HTERT RPE-1 (cell line): Measurements from ENCODE around the gene DNM2.
"Not testable (repeated sequence)": the region's sequence is repeated elsewhere in the genome, so short reads cannot be mapped to it uniquely, and the experiment has no call there.

Source experiments
- in situ Hi-C: fragments of 300-500 bp; cut with MboI; formaldehyde crosslinking; loops from 4 replicates; pipeline ENCODE4 v1.14.3; 2020; ENCODE audit warnings: low sequenced_read_pairs

Gene DNM2

DNA sequence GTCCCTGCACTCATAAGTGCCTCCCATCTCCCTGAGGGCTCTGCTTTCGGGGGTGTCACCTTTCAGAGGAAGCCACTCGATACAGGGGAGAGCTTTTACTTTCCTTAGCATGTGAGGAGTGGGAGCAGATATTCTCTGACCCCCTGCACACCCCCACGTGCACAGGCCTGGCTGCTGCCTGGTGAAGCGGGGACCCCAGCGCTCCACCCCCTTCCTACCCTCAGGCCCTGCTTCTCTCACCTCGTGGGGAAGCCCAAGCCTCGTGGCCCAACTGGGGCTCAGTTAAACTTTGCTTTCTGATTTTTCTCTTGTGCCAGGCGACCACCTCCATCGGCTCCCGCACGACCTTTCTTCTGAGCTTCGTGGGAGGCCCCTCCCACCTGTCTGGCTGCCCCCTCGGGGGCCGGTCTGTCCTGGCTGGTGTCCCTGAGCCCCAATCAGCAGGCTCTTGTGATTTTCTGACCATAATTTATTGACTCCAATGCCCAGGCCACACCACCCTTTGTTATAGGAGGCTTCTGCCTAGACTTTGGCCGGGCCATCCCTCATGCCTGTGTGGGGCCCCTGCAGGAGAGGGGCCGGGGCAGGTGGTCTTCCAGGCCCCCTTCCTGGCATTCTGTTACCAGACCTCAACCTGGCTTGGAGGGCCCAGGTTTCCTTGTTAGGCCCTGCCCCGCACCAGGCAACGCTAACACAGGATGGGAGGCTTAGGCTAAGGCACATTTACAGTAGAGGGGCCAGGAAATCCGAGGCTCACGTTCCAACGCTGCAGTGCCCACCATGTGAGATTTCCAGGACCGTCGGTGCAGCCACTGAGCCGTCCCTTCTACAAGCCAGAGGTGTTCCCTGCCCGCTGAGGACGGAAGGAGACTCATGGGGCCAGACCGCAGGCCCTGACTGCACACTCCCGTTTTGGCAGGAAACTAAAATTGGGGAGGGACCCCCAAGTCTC lies 114.4 kb downstream of the DNM2 start:
- in situ Hi-C loops, result no loop called here

DNA sequence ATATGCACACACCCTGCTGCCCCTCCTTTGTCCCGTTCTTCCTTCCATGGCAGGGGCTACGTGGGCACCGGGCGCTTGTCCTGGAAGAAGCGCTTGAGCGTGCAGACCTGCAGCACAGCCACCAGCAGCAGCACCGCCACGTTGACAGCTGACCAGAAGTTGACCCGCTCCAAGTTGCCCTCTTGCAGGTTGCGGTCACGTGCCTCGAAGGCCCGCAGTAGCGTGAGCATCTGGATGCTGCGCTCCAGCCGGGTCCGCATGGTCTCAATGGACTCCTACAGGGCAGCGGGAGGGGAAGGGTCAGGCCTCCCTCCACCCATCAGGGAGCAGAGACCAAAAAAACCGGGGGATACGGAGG lies 115.0 kb downstream of the DNM2 start:
- in situ Hi-C loops, result no loop called here

DNA sequence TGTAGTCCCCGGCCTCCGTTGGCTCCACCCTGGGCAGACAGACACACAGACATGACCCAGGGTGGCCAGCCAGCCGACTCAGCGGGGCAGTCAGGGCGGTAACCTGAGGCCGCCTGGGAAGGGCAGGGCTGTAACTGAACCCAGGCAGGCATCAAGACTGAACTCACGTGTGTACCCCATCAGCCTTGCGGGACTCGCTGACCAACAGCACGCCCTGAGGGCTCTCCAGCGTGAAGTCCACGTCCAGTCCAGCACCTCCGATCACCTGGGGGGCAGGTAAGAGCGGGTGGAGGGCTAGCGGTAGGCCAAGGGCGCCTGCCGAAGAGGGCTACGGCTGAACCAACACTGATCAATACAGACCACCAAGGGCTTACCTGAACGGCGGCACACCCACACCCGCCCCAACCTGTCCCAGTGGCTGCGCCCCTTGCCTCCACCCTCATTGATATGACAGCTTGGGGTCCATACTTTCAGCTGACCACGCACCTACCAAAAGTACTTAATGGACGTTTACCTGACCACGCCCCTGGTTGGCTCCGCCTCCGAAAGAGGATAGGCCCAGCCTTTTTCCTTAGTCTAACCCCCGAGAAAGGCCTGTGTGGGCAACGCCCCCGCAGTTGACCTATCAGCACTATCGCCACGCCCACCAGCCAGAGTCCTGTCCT lies 117.3 kb downstream of the DNM2 start:
- in situ Hi-C loops, result no loop called here

DNA sequence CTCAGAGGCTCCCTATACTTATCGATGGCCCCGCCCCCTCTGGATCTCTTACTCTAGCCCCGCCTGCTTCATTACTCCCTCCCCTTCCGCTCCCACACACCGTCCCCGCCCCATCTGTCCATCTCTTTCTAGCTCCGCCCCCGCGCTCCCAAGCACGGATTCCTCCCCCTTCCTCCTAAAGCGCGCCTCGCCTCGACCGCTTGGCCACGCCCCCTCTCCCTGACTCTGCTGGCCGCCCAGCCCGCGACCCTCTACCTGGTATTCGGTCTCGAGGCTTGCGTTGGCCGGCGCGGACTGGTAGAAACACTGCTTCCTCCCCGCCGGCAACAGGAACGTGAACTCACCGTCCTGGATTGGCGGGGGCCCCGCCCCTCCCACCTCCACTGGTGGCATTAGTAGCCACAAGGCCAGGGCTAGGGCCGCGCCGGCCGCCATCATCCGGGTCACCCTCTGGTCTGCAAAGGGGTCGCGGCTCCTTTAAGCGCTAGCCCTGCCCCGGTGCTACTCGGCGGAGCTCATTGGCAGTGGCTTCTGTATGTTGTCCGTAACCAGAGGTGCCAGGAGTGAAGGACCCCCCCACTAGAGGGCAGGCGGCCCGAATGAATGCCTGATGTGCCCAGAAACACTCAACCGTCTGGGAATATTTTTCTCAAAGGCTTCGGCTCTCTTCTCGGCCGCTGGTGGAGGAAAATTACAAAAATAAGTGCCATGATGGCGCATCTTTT lies 118.0 kb downstream of the DNM2 start, which contains the start of gene TMED1:
Gene TMED1, minus strand, starts transcription at position 459 of the 725 bp plus-strand sequence. Its CDS starts 21 bp downstream, at position 438.
- in situ Hi-C loops, result no loop called here

DNA sequence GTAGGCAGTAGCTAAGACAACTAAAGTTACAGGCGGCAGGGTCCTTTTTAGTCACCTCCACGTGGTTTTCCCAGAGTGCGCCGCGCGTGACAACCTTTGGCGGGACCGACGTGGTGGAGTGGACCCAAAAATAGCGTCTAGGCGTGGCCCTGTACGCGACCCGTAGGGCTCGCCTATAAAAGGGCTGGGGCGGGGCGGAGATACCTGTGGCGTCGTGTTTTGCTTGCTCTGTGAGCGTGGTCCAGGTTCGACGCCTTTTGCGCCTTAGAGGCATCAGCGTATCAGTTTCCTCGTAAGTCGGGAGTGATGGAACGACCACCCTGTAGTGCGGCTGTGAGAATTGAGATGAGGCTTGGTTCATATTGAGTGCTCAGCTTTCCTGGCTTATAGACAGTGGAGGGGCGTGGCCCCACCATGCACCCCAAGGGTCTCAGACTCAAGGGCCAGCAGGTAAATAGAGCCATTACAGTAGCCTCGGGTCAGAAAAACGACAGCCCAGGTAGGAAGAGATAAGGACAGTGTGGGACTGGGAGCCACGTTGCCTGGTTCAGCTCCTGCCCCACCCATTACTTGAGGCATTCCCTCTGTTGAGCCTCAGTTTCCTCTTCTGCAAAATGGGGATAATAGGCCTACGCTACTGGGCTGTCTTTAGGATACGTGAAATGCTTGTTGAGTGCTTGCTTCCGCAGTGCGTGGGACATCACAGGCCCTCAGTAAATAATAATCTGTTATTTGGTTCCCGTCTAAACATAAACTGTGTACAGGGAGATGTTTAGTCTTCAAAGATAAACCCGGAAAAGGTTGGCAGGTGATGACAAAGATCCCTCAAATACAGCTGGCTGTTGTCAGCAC lies 118.8 kb downstream of the DNM2 start:
- in situ Hi-C loops, result no loop called here

DNA sequence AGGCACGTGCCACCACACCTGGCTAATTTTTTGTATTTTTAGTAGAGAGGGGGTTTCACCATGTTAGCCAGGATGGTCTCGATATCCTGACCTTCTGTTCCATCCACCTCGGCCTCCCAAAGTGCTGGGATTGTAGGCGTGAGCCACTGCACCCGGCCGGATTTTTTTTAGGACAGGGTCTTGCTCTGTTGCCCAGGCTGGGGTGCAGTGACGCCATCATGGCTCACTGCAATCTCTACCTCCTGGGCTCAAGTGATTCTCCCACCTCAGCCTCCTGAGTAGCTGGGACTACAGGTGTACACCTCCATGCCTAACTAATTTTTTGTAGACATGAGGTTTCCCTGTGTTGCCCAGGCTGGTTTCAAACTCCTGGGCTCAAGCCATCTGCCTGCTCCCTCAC lies 119.8 kb downstream of the DNM2 start:
- in situ Hi-C loops, result not testable (repeated sequence)

DNA sequence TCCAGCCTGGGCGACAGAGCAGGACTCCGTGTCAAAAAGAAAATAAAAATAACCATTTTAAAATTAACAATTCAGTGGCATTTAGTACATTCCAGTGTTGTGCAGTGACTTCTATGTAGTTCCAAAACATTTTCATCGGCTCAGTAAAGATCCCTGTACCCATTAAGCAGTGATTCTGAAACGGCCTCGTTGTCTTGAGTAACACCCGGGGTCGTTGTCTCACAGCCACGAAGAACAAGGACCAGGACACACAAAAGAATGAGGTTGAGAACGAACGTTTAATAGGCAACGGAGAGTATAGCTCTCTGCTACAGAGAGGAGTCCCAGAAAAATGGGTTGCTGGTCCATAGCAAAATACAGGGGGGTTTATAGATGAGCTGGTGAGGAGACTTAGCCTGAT lies 120.5 kb downstream of the DNM2 start:
- in situ Hi-C loops, result no loop called here

DNA sequence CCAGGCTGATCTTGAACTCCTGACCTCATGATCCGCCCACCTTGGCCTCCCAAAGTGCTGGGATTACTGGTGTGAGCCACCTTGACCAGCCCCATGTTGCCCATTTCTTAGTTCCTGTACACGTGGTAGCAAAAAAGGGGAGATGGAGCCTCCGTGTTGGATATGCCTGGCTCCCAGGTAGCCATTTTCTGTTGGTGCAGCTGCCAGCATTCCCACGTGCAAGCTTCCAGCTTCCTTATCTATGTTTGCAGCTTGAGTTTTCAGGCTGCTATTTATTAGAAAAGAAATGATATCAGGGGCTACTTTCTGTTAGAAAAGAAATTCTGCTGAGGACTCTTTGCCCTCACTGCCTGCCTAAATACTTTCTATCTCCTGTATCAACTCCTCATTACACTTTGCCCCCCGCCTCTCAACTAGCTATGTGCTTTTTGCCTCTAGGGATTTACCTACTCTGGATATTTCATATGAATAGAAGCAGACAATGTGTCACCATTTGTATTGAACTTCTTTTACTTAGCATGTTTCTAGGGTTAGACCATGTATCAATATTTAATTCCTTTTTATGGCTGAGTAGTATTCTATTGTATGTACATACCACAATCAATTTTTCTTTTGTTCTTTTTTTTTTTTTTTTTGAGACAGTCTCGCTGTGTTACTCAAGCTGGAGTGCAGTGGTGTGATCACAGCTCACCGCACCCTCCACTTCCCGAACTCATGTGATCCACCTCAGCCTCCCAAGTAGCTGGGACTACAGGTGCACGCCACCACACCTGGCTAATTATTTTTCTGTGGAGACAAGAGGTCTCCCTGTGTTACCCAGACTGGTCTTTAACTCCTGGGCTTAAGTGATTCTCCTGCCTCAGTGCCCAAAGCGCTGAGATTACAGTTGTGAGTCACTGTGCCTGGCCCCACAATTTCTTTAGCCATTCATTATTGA lies 121.5 kb downstream of the DNM2 start:
- in situ Hi-C loops, result no loop called here

DNA sequence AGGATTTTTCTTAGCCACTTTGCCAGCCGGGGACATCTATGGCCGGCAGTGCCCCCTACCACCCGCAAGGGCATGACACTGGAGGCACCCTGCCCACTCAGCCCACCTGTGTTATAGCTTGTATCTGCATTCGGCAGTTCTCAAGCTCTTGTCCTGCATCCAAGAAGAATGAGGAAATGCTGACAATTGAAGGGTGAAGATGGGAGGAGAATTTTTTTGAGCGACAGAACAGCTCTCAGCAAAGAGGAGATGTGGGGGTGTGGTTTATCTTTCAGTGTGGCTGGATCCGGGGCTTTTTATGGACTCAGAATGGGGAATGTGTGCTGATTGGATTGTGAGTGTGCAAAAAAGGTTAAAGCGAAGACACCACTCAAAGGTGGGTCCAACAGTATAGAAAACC lies 124.9 kb downstream of the DNM2 start:
- in situ Hi-C loops, result no loop called here

DNA sequence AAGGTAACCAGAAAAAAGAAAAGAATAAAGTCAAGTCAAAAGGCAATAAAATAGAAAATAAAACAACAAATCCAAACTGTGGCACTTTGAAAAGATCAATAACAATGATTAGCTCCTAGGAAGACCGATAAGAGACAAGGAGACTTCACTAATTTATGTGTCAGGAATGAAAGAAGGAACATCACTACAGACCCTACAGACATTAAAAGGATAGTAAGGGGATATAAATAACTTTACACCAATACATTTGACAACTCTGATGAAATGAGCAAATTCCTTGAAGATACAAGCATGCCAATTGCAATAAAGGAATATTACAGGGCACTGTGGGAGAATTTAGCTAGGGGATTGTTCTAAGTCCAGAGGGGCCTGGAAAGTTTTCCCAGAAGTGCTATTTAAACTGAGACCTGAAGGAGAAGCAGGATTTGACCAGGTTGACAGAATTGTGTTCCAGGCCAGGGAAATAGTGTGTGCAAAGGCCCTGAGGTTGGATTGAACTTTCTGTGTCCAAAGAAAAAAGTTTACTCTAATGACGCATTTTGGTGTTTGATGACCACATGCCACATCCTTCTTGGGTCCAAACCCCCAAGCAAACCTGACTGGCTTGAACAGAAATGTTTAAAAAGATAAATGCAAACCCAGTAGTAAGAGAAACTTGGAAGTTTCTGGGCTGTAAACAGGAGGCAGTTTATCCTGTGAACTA lies 128.8 kb downstream of the DNM2 start:
- in situ Hi-C loops, result no loop called here

DNA sequence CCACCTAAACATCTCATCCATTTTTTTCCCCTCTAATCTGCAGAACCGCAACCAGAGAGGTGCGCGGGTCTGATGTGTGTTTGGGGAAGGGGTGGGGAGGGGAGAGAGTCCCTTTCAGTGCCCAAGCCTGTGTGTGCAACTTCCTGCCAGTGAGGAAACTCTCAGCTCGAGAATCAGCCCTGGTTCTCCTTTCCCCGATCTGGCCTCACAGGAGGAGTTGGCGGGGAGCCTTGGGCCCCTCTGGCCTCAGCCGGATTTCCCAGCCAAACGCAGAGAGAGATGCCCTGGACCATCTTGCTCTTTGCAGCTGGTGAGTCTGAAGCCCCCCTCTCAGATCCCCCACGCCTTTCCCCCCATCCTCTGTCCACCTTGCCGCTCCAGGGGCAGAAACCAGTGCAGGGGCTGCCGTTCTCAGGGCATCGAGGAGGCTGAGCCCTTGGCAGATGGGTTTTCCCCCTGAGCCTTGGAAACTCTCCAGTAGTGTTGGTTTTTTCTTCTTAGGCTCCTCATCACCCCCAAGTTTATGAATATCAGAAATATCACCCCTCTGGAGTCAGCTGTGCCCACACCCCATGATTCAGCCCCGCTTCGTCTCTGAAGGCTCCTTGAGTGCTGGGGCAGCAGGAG lies 130.5 kb downstream of the DNM2 start, which contains the start of gene C19orf38:
Gene C19orf38, plus strand, starts transcription at position 186 of the 627 bp plus-strand sequence. Its CDS starts 94 bp downstream, at position 280.
- in situ Hi-C loops, result no loop called here

DNA sequence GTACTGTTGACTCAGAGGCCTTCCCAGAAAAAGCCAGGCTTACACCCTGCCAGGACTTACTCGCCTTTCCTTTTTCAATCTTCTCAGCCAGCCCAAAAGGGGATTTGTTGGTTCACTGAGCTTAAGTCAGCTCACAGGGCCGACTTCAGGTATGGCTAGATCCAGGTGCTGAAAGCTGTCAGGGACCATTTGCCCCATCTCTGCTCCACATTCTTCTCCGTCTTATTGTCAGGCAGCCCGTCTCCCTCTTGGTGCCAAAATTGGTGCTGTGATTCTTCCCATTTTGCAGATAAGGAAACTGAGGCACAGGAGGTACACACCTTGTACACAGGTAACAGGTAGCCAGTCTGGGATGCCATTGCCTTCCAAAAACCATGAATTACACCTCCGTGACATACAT lies 132.8 kb downstream of the DNM2 start:
- in situ Hi-C loops, result no loop called here

DNA sequence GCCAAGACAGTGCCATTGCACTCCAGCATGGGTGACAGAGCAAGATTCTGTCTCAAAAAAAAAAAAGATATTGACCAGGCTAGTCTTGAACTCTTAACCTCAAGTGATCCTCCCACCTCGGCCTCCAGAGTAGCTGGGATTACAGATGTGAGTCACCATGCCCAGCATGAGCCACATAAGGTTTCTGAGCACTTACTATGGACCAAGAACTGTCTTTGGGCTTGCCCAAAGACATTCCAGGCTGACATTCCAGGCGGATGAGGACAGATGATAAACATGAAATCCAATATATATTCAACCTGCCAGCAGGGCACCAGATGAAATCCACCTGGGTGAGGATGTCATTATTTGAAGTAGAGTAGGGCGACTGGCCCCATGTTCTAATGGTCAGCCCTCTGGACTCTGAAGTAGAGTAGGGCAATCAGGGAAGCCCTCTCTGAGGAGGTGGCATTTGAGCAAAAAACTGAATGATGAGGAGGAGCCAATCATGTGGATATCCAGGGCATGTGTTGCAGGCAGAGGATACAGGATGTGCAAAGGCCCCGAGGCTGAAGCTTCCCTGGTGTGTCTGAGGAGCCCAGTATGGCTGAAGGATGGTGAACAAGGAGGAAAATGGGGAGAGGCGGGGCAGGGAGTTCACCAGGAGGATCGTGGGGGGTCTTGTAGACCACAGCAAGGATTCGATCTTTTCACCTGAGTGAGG lies 134.4 kb downstream of the DNM2 start:
- in situ Hi-C loops, result no loop called here

DNA sequence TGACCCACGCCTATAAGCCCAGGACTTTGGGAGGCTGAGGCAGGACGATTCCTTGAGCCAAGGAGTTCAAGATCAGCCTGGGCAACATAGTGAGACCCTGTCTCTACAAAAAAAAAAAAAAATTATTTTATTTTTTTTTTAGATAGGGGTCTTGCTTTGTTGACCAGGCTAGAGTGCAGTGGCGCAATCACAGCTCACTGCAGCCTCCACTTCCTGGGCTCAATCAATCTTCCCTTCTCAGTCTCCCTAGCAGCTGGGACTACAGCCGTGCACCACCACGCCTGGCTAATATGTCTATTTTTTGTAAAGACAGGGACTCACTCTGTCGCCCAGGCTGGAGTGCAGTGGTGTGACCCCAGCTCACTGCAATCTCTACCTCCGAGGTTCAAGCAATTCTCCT lies 135.1 kb downstream of the DNM2 start:
- in situ Hi-C loops, result no loop called here

DNA sequence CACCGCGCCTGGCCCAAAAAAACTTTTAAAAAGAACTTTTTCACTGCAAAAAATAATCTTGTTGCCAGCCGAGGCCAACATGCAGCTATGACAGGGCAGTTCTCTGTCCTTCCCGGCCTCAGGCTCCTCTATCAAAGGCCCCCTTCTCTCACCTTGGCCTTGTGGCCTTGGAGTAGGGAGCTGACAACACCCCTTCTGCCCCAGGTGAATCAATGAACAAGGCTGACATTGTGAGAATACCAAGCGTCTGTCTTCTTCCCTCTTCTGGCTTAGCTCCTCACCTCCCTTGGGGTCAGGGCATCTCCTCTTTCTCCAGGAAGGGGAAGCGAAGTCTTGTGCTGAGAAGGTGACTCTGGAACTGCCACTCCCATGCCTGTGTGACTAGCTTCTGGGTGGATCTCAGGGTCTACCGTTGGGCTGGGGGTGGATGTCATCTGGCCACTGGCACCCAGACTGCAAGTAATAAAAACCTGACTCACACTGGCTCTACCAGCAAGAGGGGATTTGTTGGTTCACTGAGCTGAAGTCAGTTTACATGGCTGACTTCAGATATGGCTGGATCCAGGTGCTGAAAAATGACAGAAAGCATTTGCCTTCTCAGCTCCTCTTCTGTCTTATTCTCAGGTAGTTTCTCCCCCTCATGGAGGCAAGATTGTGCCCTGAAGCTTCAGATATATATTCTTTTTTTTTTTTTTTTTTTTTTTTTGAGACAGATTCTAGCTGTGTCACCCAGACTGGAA lies 136.6 kb downstream of the DNM2 start:
- in situ Hi-C loops, result no loop called here

DNA sequence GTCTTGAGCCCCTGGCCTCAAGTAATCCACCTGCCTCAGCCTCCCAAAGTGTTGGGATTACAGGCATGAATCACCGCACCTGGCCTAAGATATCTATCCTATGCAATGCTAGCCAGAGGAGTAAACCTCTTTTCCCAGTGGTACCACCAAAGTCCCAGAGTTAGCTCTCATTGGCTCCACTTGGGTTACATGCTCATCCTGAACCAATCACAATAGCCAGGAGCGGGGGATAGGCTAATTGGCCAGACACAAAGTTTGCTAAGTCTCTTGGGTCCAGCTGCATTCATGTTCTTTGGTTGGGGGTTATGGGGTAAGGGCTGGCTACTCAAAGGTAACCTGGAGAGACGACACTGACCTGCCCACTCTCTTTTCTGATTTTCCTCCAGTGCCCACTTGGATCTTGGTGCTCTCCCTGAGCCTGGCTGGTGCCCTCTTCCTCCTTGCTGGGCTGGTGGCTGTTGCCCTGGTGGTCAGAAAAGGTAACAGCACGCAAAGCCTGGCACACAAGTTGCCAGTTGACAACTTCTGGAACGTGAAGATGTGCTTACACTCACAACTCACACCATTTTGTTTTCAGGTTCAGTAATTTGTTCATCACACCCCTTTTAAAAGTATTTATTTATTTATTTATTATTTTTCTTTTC lies 138.1 kb downstream of the DNM2 start:
- in situ Hi-C loops, result no loop called here

DNA sequence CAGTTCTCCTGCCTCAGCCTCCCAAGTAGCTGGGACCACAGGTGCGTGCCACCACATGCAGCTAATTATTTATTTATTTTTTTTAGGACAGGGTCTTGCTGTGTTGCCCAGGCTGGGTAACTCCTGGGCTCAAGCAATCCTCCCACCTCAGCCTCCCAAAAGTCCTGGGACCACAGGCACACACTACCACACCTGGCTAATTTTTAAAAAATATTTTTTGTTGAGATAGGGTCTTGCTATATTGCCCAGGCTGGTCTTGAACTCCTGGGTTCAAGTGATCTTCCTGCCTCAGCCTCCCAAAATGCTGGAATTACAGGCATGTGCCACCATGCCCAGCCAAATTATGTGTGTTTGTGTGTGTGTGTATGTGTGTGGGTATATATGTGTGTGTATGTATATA lies 139.0 kb downstream of the DNM2 start:
- in situ Hi-C loops, result not testable (repeated sequence)
